SKM-1 (cell line): ENCODE data around the gene FAH.

Experiments
- DNase-seq: peaks from one replicate; lab custom pipeline; 2025; ENCODE audit not compliant: unreplicated experiment; lab: John Stamatoyannopoulos, UW

FAH gene

GRCh38 chr15:80233581-80233980 is 80.8 kb downstream of the FAH start:
- DNase-seq = no peak

GRCh38 chr15:80234883-80235282 is 82.1 kb downstream of the FAH start:
- DNase-seq = no peak
